Uterus (tissue), 2 donors: Measurements from ENCODE around the gene SPTLC1.

Source experiments
- POLR2A ChIP-seq, 2 donors: fragments of 450-650 bp; IDR thresholded peaks; one replicate each; pipeline ENCODE4 v1.6.1; 2016; ENCODE audit warnings: antibody characterized with exemption in 2 of 2, mild to moderate bottlenecking in 1 of 2, moderate library complexity in 1 of 2
- TF ChIP-seq, protein P1 (sequence below), 4 experiments: fragments of 200-600 bp in 2 of 4; fragments of 450-650 bp in 2 of 4; sonication (generic) in 2 of 4; IDR thresholded peaks; one replicate each; pipeline ENCODE4 v1.5.1; 2016 to 2019; ENCODE audit warnings: antibody characterized with exemption in 4 of 4, mild to moderate bottlenecking in 2 of 4, moderate library complexity in 1 of 4

DNA sequence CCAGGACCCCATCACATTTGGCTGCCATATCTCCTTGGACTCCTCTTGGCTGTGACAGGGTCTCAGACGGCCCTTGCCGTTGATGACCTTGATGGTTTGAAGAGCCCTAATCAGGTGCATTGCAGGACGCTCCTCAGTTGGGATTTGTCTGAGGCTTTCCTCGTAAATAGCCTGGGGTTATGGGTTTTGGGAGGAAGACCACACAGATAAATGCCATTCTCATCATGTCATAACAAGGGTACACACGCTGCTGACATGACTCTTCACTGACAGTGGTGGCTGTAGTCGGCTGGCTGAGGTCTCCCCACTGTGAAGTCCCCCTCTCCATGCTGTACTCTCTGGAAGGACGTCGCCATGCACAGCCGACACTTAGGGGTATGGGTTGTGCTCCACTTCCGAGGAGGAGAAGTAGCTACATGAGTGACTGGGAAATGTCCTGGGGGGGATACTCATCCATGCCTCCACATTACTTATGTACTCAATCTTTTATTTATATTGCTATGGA is 42.9 kb upstream of the SPTLC1 start:
- TF ChIP-seq, protein P1, sequence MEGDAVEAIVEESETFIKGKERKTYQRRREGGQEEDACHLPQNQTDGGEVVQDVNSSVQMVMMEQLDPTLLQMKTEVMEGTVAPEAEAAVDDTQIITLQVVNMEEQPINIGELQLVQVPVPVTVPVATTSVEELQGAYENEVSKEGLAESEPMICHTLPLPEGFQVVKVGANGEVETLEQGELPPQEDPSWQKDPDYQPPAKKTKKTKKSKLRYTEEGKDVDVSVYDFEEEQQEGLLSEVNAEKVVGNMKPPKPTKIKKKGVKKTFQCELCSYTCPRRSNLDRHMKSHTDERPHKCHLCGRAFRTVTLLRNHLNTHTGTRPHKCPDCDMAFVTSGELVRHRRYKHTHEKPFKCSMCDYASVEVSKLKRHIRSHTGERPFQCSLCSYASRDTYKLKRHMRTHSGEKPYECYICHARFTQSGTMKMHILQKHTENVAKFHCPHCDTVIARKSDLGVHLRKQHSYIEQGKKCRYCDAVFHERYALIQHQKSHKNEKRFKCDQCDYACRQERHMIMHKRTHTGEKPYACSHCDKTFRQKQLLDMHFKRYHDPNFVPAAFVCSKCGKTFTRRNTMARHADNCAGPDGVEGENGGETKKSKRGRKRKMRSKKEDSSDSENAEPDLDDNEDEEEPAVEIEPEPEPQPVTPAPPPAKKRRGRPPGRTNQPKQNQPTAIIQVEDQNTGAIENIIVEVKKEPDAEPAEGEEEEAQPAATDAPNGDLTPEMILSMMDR (IDR thresholded peaks at IDR 0.05), result no peak
- no peak for TF ChIP-seq POLR2A (IDR thresholded peaks at IDR 0.05)
